Measurements from ENCODE around the gene CLIC3.
"Not testable (repeated sequence)": the region's sequence is repeated elsewhere in the genome, so short reads cannot be mapped to it uniquely, and the experiment has no call there.

Gene CLIC3

DNA sequence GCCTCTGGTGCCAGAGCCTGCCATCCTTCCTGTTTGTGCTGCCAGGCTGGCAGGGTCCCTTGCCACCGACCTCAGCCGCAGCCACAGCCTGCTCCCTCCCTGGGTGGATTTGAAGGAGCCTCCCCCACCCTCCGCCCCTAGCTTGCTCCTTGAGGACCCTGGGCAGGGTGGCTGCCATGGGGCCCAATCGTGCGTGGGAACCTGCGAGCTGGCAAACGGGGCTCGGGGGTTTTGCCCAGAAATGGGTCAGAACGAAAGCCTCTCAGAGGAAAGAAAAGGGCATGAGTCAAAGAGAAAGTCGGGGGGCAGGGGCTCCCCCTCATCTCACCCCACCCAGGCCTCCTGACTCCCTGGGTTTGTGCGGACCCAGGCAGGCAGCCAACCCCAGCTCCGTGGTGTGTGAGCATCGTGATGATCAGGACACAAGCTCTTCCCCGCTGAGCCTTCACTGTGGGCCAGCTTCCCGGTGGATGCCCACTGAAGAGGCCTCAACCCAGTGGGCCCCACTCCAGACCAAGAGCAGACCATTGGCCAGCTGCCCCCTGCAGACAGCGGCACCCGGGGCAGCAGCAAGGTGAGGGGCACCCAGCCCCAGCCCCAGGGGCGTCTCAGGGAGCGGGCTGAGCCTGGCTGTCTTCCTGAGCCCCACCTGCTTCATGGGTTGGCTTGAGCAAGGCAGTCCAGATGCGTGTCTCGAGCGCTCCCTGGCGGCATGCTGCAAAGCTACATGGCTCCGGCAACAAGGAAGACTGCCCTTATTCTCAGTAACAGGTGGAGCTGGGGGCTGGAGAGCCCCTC is 38.5 kb upstream of the CLIC3 start:
- Mint-ChIP-seq H3K27ac (peak overlapping the region; percentile 92), H3K9me3 (no peaks in the 10 kb centered on the region), H3K4me3 (peak overlapping the region; percentile 77), H3K27me3 (peaks cover 19% of the 10 kb centered on the region), H3K4me1 (peaks cover 53% of the 10 kb centered on the region), H3K36me3 (no peaks in the 10 kb centered on the region)
- peak; percentile 78 for ATAC-seq

DNA sequence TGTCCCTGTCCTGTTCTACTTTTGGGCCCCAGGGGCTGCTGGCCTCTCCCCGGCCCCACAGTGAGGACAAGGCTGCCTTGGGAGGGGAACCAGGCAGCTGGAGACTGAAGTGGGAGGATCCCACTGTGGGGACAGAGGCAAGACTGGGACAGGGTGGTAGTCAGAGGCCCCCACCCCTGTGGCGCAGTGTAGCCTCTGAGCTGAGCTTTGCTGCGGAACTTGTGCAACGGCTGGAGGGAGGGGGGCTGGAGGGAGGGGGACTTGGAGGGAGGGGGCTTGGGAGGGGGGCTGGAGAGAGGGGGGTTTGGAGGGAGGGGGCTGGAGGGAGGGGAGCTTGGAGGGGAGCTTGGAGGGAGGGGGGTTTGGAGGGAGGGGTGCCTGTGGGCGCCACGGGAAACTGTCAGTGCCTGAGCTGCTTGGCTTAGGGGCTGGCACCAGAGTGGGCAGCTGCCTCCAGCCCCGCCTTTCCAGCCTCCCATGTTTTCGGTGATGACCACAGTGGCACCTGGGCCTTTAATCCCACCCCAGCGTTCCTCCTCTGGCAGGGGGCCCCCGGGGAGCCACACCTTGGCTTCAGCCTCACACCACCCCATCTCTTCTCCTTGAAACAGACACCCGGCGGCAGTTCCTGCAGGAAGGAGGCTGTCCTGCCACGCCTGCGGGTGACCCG is 37.8 kb upstream of the CLIC3 start:
- Mint-ChIP-seq H3K27me3 (peaks cover 14% of the 10 kb centered on the region), H3K4me3 (peak overlapping the region; percentile 77), H3K27ac (peak overlapping the region; percentile 92), H3K4me1 (peaks cover 61% of the 10 kb centered on the region), H3K9me3 (no peaks in the 10 kb centered on the region), H3K36me3 (no peaks in the 10 kb centered on the region)
- no peak for ATAC-seq

DNA sequence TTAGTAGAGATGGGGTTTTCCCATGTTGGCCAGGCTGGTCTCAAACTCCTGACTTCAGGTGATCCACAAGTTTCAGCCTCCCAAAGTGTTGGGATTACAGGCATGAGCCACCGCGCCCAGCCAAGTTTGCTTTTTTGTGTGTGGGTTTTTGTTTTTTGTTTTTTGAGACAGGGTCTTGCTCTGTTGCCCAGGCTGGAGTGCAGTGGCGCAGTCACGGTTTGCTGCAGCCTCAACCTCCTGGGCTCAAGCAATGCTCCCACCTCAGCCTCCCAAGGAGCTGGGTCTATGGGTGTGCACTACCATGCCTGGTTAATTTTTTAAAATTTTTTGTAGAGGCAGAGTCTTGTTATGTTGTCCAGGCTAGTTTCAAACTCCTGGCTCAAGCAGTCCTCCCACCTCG is 37.1 kb upstream of the CLIC3 start:
- Mint-ChIP-seq H3K27ac (peak overlapping the region; percentile 92), H3K4me1 (peaks cover 68% of the 10 kb centered on the region), H3K4me3 (peak overlapping the region; percentile 83)
- not testable (repeated sequence) for ATAC-seq, H3K9me3 Mint-ChIP-seq, H3K27me3 Mint-ChIP-seq, H3K36me3 Mint-ChIP-seq

DNA sequence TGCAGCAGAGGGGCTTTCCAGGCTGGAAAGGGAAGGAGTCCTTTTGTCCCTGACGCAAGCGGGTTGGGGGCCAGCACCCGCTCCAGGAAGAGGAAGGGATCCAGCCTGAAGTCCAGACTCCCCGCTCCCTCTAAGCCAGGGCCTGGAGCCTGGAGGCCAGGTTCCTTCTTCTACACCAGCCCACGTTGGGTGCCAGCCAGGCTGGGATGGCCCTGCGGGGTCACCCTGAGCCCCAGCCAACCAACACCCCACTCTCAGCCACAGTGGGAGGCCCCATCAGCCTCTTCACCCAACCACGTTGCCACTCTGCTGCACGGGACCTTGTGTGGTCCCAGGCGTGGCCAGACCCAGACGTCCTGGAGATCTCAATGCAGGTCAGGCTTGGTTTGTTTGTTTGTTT is 36.5 kb upstream of the CLIC3 start:
- ATAC-seq: peak; percentile 27
- Mint-ChIP-seq H3K4me1 (peaks cover 68% of the 10 kb centered on the region), H3K9me3 (no peaks in the 10 kb centered on the region), H3K36me3 (no peaks in the 10 kb centered on the region), H3K27ac (peak overlapping the region; percentile 92), H3K27me3 (peaks cover under 1% of the 10 kb centered on the region), H3K4me3 (peak overlapping the region; percentile 83)

DNA sequence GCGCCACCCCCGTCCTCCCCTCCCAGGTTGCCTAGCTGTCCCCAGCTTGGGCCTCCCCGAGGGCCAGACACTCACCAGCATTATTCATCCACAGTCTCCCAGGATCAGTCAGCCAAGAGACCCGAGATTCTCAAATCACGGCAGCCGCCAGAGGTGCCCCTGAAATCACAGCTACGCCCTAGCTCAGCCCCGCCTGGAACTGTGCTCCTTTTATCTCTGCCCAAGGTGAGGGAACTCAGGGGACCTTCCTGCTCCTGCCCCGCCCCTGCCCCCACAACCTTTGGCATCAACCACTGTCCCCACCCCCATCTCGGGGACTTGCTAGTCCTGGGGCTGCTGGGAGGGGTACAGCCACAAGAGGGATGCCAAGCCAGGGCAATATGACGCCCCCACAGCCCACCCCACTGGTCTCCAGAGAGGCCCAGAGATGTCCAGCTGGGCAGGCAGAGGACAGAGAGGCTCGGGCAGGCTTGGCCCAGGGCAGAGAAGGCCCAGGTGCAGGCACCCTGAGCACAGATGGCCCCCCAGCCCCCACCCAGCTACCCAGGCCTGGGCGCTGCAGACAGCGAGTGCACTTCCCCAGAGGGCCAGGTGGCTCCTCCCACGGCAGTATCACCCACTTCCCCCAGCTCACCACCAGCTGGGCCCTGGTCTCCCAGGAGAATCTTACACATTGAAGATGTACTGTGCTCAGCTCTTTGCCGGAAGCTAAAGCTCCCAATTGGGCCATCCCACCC is 35.7 kb upstream of the CLIC3 start, which contains the start of gene FUT7:
FUT7 (minus strand) TSS at position 185 of the 737 bp plus-strand sequence; CDS start at position 88, 97 bp downstream.
- peak within 1 kb of the TSS; percentile 83 for H3K4me3 Mint-ChIP-seq
- peak within 1 kb of the TSS; percentile 92 for H3K27ac Mint-ChIP-seq
- H3K27me3 Mint-ChIP-seq: no peaks in the 10 kb centered on the region
- H3K36me3 Mint-ChIP-seq: no peaks in the 10 kb centered on the region
- H3K4me1 Mint-ChIP-seq: peaks cover 72% of the 10 kb centered on the region
- no peaks in the 10 kb centered on the region for H3K9me3 Mint-ChIP-seq
- peak; percentile 59 for ATAC-seq

DNA sequence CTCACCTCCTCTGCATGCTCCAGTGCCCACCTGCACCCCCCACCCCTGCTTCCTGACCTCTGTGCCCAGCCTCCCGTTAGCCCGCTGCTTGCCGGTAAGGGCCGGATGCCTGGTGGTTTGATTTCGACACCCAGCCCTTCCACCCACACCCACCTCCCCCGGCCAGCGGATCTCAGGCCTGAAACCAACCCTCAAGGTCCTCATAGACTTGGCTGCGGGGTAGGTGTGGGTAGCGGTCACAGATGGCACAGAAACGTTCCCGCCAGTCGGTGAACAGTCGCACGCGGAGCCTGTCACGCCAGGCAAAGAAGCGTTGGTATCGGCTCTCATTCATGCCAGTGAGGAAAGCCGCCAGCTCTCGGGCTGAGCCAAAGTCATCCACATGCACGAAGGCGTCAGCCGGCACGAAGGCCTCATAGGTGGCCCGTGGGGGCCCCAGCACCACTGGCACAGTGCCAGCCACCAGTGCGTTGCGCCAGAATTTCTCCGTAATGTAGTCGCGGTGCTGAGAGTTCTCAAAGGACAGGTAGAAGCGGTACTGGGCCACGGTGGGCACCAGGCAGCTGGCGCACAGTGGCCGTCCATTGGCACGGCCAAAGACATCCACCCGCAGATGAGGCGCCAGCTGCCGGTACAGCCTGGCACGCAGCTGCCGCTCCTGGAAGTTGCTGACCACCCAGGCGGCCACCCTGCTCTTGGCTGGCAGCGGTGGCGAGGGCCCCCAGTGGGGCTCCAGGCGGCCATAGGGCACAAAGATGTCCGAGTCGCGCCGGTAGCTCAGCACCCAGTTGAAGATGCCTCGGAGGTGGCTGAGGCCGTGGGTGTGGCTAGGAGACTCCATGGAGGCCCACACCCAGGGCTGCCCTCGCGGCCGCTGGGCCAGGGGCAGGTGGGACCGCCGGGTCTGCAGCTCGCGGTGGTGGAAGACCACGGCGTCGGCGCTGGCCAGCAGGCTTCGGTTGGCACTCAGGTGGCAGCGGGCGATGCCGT is 34.5 kb upstream of the CLIC3 start:
- Mint-ChIP-seq H3K27ac (peak overlapping the region; percentile 92), H3K4me1 (peaks cover 84% of the 10 kb centered on the region), H3K36me3 (no peaks in the 10 kb centered on the region), H3K9me3 (no peaks in the 10 kb centered on the region), H3K27me3 (no peaks in the 10 kb centered on the region), H3K4me3 (peak overlapping the region; percentile 83)
- peak; percentile 3 for ATAC-seq

DNA sequence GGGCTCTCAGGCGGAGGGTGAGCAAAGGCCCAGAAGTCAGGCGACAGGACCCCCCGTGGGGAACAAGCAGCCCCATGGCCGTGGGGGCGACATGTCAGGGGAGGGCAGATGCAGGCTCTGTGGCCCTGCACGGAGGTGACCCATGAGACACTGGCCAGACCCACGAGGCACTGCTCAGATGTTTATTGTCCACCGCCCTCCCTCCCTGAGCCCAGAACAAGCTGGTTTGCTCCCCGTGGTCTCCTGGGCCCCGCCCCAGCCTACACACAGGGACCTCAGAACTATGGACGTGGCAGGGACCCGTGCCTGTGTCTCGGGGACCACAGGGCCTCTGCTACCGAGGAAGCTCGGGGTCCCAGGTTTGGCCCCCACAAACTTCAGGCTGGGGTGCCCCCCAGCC is 33.6 kb upstream of the CLIC3 start:
- peak overlapping the region; percentile 83 for H3K4me3 Mint-ChIP-seq
- ATAC-seq: no peak

DNA sequence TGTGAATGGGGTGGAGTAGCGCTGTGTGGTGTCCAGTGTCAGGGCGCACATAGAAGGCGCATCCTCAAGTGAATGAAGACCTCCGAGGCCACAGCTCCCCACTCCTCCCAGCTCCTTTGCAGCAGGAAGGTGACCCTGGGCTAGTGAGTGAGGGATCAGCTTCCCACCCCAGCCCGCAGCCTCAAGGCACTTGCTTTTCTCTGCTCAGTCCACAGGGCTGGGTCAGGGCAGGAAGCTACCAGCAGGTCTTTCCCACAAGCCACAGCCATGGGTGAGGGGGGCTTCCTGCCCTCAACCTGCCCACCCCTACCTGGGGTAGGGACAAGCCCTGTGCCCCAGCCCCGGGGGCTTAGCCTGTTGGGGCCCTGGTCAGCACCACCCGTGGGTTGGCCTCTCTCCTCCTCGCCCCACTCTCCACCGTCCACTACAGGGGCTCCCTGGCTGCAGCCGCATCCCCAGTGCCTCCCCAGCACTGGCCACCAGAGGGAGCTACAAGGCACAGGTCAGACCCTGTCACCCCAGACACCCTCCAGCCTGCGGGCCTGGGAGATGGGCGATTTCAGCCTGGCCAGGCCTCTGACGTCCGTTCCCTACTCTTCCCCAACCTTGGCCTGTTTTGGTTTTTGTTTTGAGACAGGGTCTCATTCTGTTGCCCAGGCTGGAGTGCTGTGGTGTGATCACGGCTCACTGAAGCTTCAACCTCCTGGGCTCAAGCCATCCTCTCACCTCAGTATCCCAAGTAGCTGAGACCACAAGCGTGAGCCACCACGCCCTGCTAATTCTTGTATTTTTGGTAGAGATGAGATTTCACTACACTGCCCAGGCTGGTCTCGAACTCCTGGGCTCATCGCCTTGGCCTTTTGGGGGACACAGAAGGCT is 32.9 kb upstream of the CLIC3 start:
- H3K27me3 Mint-ChIP-seq: no peaks in the 10 kb centered on the region
- no peaks in the 10 kb centered on the region for H3K36me3 Mint-ChIP-seq
- peak overlapping the region; percentile 92 for H3K27ac Mint-ChIP-seq
- peaks cover 77% of the 10 kb centered on the region for H3K4me1 Mint-ChIP-seq
- peak; percentile 51 for ATAC-seq
- H3K4me3 Mint-ChIP-seq: peak overlapping the region; percentile 83
- H3K9me3 Mint-ChIP-seq: no peaks in the 10 kb centered on the region

More for the DNA sequence above, 33.6 kb upstream of the CLIC3 start:
- Mint-ChIP-seq H3K27me3 (no peaks in the 10 kb centered on the region), H3K36me3 (no peaks in the 10 kb centered on the region), H3K9me3 (no peaks in the 10 kb centered on the region), H3K27ac (peak overlapping the region; percentile 92), H3K4me1 (peaks cover 84% of the 10 kb centered on the region)

DNA sequence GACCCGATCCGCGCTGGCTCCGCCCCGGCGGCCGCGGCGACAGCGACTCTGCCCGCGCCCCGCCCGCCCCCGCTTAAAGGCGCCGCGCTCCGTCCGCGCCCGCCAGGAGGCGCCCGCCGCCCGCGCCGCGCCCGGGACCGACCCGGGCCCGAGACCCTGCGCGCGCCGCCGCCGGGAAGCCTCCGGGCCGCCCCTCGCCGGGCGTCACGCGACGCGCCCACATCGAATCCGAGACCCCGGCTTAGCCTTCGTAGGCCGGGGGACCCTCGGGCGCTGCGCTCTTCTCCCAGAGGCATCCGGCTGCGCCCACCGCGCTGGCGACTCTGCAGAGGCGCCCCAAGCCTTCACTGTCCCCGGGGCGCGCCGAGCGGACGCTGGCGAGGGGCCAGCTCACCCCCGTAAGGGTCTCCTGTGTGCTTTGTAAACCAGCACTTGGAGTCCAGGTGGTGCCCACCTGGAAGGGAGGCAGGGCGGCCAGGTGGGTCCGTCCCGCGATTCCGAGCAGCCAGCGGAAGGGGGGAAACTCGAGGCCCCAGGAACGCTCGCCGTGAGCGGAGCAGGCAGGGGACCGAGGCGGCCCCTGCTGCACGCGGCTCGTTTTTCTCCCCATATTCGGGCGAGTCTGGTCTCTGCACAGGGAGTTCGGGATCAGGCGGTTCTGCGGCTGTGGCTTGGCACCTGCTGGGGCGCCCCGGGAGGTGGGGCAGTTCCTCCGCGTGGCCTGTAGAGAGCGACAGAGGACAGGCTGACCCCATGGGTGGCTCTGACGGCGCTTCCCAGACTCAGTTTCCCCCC is 32.1 kb upstream of the CLIC3 start:
- Mint-ChIP-seq H3K9me3 (no peaks in the 10 kb centered on the region), H3K4me3 (peak overlapping the region; percentile 83), H3K36me3 (no peaks in the 10 kb centered on the region)

GRCh38 chr9:137027369-137028262 is 31.2 kb upstream of the CLIC3 start, which contains the start of gene ABCA2:
Gene ABCA2, minus strand, starts transcription at chr9:137028237. Its CDS starts 97 bp downstream, at chr9:137028140.
- no peaks in the 10 kb centered on the region for H3K27me3 Mint-ChIP-seq
- peak within 1 kb of the TSS; percentile 92 for H3K27ac Mint-ChIP-seq
- peak within 1 kb of the TSS; percentile 83 for H3K4me3 Mint-ChIP-seq
- no peaks in the 10 kb centered on the region for H3K9me3 Mint-ChIP-seq
- peaks cover 60% of the 10 kb centered on the region for H3K4me1 Mint-ChIP-seq
- H3K36me3 Mint-ChIP-seq: no peaks in the 10 kb centered on the region
- no peak for ATAC-seq

More for the DNA sequence above, 32.1 kb upstream of the CLIC3 start:
- ATAC-seq: peak; percentile 53
- H3K4me1 Mint-ChIP-seq: peaks cover 68% of the 10 kb centered on the region
- H3K27ac Mint-ChIP-seq: peak overlapping the region; percentile 92
- no peaks in the 10 kb centered on the region for H3K27me3 Mint-ChIP-seq

DNA sequence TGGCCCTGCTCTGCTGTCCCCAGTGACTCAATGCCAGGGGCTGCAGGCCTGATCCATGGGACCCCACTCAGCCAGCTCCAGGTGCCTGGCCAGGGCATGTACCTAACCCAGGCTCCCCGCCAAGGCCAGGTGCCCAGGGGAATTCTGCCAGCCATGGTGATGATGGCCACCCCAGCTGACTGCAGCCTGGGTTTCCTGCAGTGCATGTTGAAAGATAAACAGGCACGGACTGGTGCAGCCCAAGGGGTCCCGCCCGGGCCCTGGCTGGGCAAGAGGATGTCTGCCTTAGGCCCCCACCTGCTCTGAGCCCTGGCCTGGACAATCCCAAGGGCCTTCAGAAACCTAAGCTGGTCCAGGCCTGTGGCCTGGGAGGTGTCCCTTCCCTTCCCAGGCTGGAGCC is 30.5 kb upstream of the CLIC3 start:
- no peaks in the 10 kb centered on the region for H3K36me3 Mint-ChIP-seq
- H3K27ac Mint-ChIP-seq: no peak overlapping the region
- H3K27me3 Mint-ChIP-seq: no peaks in the 10 kb centered on the region
- peaks cover 3% of the 10 kb centered on the region for H3K9me3 Mint-ChIP-seq
- H3K4me1 Mint-ChIP-seq: peaks cover 52% of the 10 kb centered on the region
- H3K4me3 Mint-ChIP-seq: peak overlapping the region; percentile 76
- no peak for ATAC-seq

GRCh38 chr9:137026384-137026783 is 30.0 kb upstream of the CLIC3 start:
- no peak for ATAC-seq
- H3K27me3 Mint-ChIP-seq: no peaks in the 10 kb centered on the region
- H3K4me1 Mint-ChIP-seq: peaks cover 49% of the 10 kb centered on the region
- H3K36me3 Mint-ChIP-seq: no peaks in the 10 kb centered on the region
- no peak overlapping the region for H3K27ac Mint-ChIP-seq
- H3K9me3 Mint-ChIP-seq: peaks cover 5% of the 10 kb centered on the region
- no peak overlapping the region for H3K4me3 Mint-ChIP-seq
